Stimulated activated effector memory CD8-positive, alpha-beta T cell treated with anti-CD3 and anti-CD28 coated beads, Interleukin-12 subunit alpha, Interleukin-12 subunit beta, amount 100 ng/mL, for 72 hours (primary cell): ENCODE results near the gene STK11.
A peak's percentile ranks its signal among the peaks of the same experiment; 100 is the strongest.
"Not testable (repeated sequence)": the region's sequence is repeated elsewhere in the genome, so short reads cannot be mapped to it uniquely, and the experiment has no call there.

Experiments used
- ATAC-seq: fragments of 150-1000 bp; cut with Tn5 transposase; 2 replicates; pipeline ENCODE4 v1.10.0; 2021
- DNase-seq, 2 donors: peaks; one replicate each; pipeline ENCODE4 v3.0.0; 2021 to 2022; ENCODE audit warnings: low spot score in 2 of 2
- H3K27ac Mint-ChIP-seq: one replicate; pipeline ENCODE4 v1.8.0; 2022; ENCODE audit warnings: mild to moderate bottlenecking, mixed read lengths
- H3K36me3 Mint-ChIP-seq: one replicate; pipeline ENCODE4 v1.8.0; 2022; ENCODE audit warnings: mild to moderate bottlenecking, mixed read lengths
- H3K4me1 Mint-ChIP-seq: one replicate; pipeline ENCODE4 v1.8.0; 2022; ENCODE audit warnings: mixed read lengths
- H3K4me3 Mint-ChIP-seq: one replicate; pipeline ENCODE4 v1.8.0; 2022; ENCODE audit warnings: mild to moderate bottlenecking, mixed read lengths
- H3K9me3 Mint-ChIP-seq: one replicate; pipeline ENCODE4 v1.8.0; 2022; ENCODE audit warnings: mixed read lengths

Gene STK11

DNA sequence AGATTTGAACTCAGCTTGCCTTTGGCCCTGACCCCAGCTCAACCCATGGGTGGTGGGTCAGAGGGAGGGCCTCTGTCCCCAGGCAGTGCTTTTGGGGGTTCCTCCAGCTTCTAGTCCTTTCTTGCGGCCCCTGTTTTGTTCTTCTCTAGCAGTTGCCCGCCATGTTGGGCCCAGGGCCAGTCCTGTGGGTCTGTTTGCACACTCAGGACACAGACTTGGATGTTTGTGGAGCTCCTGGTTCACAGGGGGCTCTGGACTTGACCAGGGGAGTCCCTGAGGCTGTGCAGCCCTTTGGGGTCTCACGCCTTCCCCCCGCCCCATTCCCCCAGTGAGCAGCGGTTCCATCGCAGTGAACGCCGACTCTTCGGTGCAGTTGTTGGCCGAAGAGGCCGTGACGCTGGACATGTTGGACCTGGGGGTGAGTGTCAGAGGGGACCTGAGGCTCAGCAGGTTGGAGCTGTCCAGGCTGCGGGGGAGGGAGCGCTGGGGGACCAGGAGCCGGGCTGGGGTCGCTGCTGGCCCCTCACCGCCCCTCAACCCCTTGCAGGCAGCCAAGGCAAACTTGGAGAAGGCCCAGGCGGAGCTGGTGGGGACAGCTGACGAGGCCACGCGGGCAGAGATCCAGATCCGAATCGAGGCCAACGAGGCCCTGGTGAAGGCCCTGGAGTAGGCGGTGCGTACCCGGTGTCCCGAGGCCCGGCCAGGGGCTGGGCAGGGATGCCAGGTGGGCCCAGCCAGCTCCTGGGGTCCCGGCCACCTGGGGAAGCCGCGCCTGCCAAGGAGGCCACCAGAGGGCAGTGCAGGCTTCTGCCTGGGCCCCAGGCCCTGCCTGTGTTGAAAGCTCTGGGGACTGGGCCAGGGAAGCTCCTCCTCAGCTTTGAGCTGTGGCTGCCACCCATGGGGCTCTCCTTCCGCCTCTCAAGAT, 38.5 kb downstream of the STK11 start:
- peak overlapping the region; percentile 79 for H3K4me3 Mint-ChIP-seq
- peak; percentile 82 to 93 for DNase-seq
- no peak overlapping the region for H3K27ac Mint-ChIP-seq

DNA sequence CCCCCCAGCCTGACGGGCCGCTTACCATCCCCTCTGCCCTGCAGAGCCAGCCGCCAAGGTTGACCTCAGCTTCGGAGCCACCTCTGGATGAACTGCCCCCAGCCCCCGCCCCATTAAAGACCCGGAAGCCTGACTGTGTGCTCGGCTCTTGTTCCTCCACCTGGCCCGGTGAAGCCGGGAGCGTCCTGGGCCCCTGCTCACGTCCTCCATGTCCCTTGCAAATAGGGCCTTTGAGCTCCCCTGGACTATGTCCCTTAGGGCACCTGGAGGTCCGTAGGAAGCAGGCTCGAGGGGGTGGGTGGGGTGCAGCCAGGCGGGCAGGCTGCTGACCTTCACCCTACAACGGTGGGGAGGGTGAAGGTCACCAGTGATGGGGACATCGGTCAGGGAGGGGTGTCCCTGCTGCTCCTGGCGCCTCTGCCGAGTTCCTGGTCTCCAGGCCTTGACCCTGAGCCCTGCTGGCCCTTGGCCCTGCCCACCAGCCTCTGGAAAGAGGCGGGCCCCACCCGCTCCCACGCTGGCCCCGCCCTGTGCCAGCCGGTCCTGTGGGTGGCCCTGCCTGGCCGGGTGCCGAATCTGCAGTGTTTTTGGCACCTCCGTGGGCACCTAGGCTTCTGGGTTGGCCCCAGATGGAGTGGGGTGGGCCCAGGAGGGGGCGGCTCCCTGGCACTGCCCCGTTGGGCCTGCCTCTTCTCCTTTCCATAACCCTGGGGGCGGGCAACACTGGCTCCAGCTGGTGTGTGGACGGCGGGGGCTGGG, 39.3 kb downstream of the STK11 start:
- ATAC-seq (no peak), DNase-seq (no peak)
- H3K27ac Mint-ChIP-seq = no peak overlapping the region
- no peaks in the 10 kb centered on the region for H3K9me3 Mint-ChIP-seq
- H3K4me3 Mint-ChIP-seq = peak overlapping the region; percentile 57
- H3K36me3 Mint-ChIP-seq = peaks cover 44% of the 10 kb centered on the region
- peaks cover 24% of the 10 kb centered on the region for H3K4me1 Mint-ChIP-seq

More for the DNA sequence above, 38.5 kb downstream of the STK11 start:
- Mint-ChIP-seq H3K9me3 (no peaks in the 10 kb centered on the region), H3K36me3 (peaks cover 43% of the 10 kb centered on the region), H3K4me1 (peaks cover 24% of the 10 kb centered on the region)
- ATAC-seq = peak; percentile 55

DNA sequence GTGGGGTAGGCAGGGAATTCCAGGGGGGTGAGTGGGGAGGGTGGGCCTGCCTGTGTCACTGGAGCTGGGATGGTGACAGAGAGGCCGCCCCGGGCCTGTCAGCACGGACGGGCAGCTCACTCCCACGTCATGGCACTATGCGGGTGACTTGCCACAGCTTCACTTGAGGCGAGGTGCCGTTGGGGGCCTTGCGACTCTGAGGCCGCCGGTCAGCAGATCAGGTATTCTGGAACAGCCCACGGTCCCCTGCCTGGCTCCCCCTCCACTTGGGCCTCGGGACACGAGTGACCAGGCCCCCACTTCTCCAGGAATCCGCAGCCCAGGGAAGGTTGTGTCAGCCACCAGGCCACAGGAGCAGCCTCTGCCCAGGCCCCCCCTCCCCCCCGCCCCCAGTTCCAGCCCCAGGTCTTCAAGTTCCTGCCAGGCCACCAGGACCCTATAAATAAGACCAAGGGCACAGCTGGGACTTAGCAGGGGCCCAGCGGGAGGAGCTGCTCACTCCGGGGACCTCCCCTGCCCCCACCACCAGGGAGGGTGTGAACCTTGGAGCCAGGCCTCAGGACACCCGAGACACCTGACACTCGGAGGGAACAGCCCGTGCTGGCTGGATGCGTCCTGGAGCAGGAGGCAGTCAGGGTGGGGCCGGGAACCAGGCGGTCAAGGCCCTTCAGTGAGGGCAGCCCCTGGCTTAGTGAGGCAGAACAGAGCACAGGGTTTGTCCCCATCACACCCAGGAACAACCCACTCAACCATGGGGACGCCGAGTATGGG, 40.1 kb downstream of the STK11 start:
- Mint-ChIP-seq H3K27ac (no peak overlapping the region), H3K36me3 (peaks cover 40% of the 10 kb centered on the region), H3K4me1 (peaks cover 22% of the 10 kb centered on the region), H3K4me3 (no peak overlapping the region), H3K9me3 (no peaks in the 10 kb centered on the region)
- no peak for DNase-seq
- no peak for ATAC-seq

DNA sequence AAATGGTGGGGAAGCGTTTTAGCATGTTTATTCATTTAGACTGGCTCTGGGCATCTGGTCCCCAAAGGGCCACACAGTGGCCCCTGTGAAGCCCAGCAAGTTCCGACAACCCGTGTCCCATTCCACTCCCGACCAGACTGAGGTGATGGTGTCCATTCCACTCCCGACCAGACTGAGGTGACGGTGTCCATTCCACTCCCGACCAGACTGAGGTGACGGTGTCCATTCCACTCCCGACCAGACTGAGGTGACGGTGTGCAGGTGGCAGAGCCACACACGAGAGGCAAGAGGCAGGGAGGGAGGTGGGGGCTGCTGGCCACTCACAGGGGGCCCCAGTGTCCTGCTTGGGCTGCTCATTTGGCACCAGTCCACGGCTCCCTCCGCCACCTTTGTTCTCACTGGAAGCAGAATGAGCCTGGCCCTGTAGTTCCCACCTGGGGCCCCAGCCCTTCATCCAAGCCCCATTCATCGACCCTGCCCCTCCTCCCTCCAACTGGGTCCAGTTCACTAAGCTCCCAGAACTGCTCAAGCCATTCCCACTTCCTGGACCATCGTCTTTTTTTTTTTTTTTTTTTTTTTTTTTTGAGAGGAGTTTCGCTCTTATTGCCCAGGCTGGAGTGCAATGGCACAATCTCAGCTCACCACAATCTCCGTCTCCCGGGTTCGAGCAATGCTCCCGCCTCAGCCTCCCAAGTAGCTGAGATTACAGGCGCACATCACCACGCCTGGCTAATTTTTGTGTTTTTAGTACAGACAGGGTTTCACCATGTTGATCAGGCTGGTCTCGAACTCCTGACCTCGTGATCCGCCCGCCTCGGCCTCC, 40.9 kb downstream of the STK11 start:
- not testable (repeated sequence) for H3K4me3 Mint-ChIP-seq, DNase-seq, ATAC-seq, H3K9me3 Mint-ChIP-seq, H3K27ac Mint-ChIP-seq
- Mint-ChIP-seq H3K36me3 (peaks cover 40% of the 10 kb centered on the region), H3K4me1 (peaks cover 15% of the 10 kb centered on the region)

DNA sequence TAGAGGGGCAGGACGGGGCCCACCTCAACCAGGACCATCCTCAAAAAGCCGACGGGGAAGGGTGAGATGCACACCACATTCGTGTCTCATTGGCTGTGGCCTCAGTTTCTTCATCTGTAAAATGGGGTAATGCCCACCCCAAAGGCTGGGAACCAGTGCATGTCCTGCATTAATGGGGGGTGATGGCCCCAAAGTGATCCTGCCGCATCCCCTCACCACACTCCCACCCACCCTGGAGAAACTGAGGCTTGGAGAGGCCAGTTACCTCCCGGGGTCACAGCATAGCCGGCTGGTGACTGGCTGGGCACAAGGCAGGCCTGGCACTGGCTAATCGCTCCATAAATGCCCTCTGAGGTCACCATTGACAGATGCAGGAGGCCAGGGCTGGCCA, 42.2 kb downstream of the STK11 start:
- ATAC-seq = no peak
- Mint-ChIP-seq H3K4me1 (peaks cover 6% of the 10 kb centered on the region), H3K4me3 (peak overlapping the region; percentile 62), H3K36me3 (peaks cover 48% of the 10 kb centered on the region), H3K9me3 (no peaks in the 10 kb centered on the region), H3K27ac (peak overlapping the region; percentile 76)
- DNase-seq = no peak

DNA sequence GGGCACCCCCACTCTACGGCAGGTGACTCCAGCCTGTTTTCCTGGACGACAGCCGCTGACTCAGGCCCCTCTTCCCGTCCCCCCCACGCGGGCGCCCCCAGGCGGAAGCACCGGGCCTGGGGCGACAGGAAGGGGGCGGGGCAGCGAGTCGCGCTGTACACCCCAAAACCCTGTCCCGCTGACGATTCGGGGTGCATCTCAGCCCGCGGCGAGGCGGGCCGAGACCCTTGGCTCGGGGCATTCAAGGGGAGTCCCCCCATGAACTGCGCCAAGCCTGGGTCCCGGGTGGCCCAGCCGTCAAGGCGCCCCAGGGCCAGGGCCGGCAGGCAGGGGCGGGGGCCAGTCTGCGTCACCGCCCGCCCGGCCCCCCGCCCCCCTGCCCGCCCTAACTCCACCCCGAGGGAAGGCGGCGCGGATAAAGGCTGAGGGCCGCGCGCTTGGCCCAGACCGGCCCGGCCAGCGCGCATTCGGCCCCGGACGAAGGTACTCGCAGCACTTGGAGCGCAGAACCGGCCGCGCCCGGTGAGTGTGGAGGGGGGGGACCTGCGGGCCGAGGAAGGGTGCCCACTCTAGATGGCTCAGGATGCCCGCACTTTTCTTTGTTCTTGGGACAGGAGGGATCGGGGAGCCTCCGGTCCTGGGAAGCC, 42.7 kb downstream of the STK11 start, which contains the start of gene MIDN:
TSS of gene MIDN (plus strand) at position 445 of the 647 bp plus-strand sequence. CDS start 1,714 bp downstream, outside the sequence.
- peak; percentile 74 to 92 for DNase-seq
- peak; percentile 42 for ATAC-seq
- Mint-ChIP-seq H3K4me1 (peaks cover 9% of the 10 kb centered on the region), H3K36me3 (peaks cover 49% of the 10 kb centered on the region), H3K27ac (peak within 1 kb of the TSS; percentile 76), H3K9me3 (no peaks in the 10 kb centered on the region), H3K4me3 (peak within 1 kb of the TSS; percentile 90)

DNA sequence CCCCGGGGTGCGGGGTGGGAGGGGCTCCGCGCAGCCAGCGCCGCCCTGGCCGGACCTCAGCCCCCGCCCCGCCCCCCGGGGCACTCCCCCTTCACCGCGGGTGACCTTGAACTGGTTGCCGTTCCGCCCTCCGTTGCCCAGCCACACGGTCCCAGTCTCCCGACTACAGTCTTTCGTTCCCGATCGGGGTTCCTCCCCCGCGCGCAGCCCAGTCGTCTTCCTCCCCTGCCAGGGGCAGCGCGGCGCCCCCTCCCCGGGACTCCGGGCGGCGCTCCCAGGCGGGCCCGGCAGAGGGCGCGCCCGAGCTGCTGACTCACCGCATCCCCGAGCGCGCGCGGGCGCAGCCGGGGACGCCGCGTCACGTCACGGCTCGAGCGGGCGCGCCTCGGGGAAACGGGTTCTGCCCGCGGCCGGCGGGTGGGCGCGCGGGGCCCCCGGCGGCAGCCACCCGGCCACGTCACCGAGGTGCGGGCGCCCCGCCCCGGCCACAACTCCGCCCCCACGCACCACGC, 43.3 kb downstream of the STK11 start:
- H3K4me3 Mint-ChIP-seq = peak overlapping the region; percentile 62
- H3K9me3 Mint-ChIP-seq = no peaks in the 10 kb centered on the region
- H3K27ac Mint-ChIP-seq = peak overlapping the region; percentile 76
- peak; percentile 49 for ATAC-seq
- peaks cover 13% of the 10 kb centered on the region for H3K4me1 Mint-ChIP-seq
- H3K36me3 Mint-ChIP-seq = peaks cover 55% of the 10 kb centered on the region
- DNase-seq = peak; percentile 94 to 95

DNA sequence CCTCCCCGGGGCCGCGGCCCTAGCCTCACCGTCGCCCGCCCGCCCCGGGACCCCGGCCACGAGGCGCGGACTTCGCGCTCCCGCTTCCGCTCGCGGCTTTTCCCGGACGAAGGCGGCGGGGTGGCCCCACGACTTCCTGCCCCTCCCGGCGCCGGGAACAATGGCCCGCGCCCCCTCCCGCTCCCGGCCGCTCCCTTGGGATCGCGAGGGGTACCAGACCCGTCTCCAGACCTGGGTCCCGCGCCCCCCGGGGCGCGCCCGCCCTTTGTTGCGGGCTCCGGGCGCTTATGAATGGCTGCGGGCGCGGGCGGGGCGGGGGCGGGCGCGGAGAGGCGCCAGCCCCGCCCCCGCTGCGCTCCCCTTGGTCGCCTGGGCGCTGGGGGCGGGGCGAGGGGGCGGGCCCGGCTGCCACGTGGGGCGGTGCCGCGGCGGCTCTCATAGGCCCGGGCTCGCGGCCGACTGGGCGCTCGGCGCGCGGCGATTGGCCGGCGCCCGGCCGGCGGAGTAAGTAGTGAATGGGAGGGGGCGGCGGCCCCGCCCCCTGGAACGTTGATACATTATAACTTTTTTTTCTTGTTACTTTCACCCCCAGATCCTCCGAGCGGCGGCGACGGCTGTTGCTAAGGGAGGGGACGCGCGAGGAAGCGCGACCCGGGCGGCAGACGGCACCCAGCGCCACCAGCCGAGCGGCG, 43.9 kb downstream of the STK11 start:
- H3K27ac Mint-ChIP-seq = peak overlapping the region; percentile 63
- DNase-seq = peak; percentile 85 to 94
- H3K4me3 Mint-ChIP-seq = peak overlapping the region; percentile 90
- no peaks in the 10 kb centered on the region for H3K9me3 Mint-ChIP-seq
- ATAC-seq = peak; percentile 67
- peaks cover 12% of the 10 kb centered on the region for H3K4me1 Mint-ChIP-seq
- H3K36me3 Mint-ChIP-seq = peaks cover 61% of the 10 kb centered on the region

DNA sequence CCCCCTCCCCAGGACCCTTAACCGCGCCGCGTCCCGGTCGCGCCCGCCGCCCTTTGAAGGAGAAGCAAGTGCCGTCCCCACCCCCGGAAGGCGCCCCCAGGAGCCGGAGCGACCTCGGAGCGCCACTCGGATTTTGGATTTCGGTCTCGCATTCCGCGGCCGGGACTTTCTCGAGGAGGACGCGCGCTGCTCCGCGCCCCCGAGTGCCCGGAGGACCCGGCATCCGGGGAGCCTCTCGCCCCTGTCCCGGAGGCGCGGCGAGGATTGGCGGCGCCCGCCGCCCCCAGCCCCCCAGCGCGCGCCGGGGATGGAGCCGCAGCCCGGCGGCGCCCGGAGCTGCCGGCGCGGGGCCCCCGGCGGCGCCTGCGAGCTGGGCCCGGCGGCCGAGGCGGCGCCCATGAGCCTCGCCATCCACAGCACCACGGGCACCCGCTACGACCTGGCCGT, 44.4 kb downstream of the STK11 start:
- Mint-ChIP-seq H3K27ac (peak overlapping the region; percentile 63), H3K9me3 (no peaks in the 10 kb centered on the region), H3K4me3 (peak overlapping the region; percentile 90), H3K36me3 (peaks cover 66% of the 10 kb centered on the region), H3K4me1 (peaks cover 12% of the 10 kb centered on the region)
- ATAC-seq (no peak), DNase-seq (no peak)

DNA sequence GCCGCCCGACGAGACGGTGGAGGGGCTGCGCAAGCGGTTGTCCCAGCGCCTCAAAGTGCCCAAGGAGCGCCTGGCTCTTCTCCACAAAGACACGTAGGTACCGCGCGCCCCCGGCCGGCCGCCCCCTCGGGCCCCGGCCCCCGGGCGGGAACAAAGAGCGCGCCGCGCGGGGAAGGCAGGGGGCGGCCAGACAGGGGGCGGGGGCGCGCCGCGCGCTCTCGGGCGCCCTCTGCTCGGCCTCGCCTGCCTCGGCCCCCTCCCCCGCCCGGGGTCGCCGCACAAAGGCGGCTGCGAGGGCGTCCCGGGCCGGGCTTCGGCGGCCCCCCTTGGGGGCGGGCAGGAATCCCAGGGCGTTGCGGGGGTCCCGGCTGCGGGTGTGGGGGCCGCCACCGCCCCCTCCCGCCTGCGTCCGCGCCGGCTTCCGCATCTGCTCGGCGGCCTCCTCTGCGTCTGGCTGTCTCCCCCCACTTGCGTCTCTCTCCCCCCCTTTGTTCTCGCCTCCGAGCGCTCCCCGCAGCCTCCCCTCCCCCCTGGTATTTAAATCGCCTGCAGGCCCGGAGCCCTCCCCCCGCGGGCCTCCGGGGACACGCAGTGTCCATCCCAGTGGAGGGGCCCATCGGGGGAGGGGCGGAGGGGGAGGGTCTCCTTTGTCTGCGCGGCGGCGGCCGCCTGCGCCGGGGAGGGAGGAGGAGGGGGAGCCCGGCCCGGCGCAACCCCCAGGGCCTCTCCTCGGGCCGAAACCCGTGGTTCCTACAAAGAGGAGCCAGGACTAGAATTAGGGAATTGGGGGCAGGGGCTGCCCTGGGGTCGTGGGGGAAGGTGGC, 45.1 kb downstream of the STK11 start:
- ATAC-seq (no peak), DNase-seq (no peak)
- H3K4me1 Mint-ChIP-seq = peaks cover 16% of the 10 kb centered on the region
- H3K36me3 Mint-ChIP-seq = peaks cover 73% of the 10 kb centered on the region
- no peaks in the 10 kb centered on the region for H3K9me3 Mint-ChIP-seq
- peak overlapping the region; percentile 90 for H3K4me3 Mint-ChIP-seq
- peak overlapping the region; percentile 94 for H3K27ac Mint-ChIP-seq

DNA sequence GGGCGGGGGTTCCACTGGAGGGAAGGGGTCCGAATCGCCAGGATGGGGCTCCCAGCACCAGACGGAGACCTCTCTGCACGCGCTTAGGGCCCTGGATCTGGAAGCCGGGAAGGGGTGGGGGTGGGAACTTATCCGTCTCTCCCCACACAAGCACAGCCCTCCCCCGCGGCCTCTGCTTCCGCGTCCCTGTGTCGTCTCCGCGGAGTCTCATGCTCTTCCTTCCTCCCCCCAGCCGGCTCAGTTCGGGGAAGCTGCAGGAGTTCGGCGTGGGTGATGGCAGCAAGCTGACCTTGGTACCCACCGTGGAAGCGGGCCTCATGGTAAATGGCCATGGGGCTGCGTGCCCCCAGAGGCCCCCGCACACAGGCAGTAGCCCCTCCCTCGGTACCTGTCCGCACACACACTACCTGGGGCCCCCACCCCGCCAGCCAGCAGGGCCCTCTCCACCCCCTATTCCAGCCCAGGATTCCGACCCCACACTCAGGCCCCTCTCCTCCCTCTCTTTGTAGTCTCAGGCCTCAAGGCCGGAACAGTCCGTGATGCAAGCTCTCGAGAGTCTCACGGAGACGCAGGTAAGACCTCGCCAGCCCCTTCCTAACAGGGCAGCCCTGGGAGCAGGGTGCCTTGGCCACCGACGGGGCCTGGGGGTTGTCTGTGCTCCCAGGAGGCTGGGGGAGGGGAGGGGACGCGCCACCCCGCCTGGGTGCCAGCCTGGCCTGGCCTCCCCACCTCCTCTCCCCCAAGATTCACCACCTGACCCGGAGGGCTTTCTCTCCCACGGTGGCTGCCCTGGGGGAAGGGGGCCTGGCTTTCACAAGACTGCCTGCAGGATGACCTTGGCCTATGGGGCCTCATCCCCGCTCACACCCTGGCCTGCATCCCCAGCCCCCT, 46.0 kb downstream of the STK11 start:
- ATAC-seq (no peak), DNase-seq (peak in 1 of 2 donors; percentile 84)
- peak overlapping the region; percentile 94 for H3K27ac Mint-ChIP-seq
- H3K36me3 Mint-ChIP-seq = peaks cover 79% of the 10 kb centered on the region
- H3K9me3 Mint-ChIP-seq = no peaks in the 10 kb centered on the region
- peak overlapping the region; percentile 90 for H3K4me3 Mint-ChIP-seq
- peaks cover 16% of the 10 kb centered on the region for H3K4me1 Mint-ChIP-seq
